Measurements from ENCODE around the gene RPS6KA4. TPM values are rescaled to one million over a fixed set of nuclear protein-coding genes. Genes with fewer than 3 reads are reported as not detected.
"Not testable (repeated sequence)": the region's sequence is repeated elsewhere in the genome, so short reads cannot be mapped to it uniquely, and the experiment has no call there.

RPS6KA4 gene
- 15.4 and 18.6 TPM in 2 replicates for total RNA-seq (2014; rRNA removed; shearing (Covaris generic))

DNA sequence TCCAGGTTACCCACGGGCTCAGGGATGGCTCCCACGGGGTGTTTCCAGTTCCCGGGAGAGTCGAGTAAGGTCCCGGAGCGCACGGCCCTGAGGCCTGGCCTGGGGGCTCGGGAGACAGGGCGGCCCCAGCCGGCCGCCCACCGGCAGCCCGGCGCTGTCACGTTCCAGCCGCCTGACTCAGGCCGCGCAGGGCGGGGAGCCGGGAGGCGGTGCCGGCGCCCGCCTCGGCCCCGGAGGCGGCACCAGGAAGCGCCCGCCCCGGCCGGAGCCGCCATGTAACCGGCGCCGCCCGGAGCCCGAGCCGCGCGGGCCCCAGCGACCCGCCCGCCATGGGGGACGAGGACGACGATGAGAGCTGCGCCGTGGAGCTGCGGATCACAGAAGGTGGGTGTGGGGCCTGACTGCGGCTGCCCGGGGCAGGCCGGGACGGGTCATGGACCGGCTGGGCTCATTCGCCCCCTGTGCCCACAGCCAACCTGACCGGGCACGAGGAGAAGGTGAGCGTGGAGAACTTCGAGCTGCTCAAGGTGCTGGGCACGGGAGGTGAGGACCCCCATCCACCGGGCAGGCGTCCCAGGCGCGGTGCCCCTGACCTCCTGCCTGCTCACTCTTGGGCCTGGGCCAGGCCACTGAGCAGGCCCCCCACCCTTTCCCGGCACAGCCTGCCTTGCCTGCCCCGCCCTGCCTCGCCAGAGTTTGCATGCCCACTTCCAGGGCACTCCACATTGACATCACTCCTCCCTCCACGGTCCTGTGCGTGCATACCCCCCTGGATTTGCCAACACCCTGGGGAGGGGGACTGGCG lies at the start of gene RPS6KA4:
TSS of gene RPS6KA4 (plus strand) at position 256 of the 805 bp plus-strand sequence. CDS start at position 330, 74 bp downstream.
- Histone ChIP-seq H3K4me1 (peaks cover 14% of the 10 kb centered on the region; the same call in 1 of the 2 replicates), H3K27ac (peak within 1 kb of the TSS; percentile 53; the same call in 1 of the 2 replicates), H3K27me3 (no peaks in the 10 kb centered on the region), H3K9me3 (replicated peaks) (no peaks in the 10 kb centered on the region), H3K4me3 (peak within 1 kb of the TSS; percentile 80), H3K36me3 (peaks cover 21% of the 10 kb centered on the region)
- DNase-seq = peak in 1 of 2 experiments; percentile 62

DNA sequence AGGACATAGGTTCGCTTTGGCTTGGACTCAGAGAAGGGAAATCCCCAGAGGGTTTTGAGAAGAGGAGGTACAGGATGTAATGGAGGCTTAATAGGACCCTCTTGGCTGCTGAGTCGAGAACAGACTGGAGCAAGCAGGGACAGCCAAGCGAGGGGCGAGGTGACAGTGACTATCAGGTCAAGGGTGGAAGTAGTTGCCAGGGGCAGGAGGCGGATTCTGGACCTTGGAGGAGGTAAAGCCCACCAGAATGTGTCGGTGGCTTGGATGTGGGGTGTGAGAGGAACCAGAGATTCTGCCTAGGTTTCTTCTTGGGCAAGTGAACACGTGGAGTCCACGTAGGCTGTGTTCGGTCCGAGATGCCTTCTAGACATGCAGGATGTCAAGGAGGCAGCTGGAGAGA lies 46.0 kb upstream of the RPS6KA4 start:
- Histone ChIP-seq H3K36me3 (peaks cover 2% of the 10 kb centered on the region; the same call in 1 of the 2 replicates), H3K4me1 (no peaks in the 10 kb centered on the region), H3K4me3 (no peak overlapping the region), H3K9me3 (replicated peaks) (no peaks in the 10 kb centered on the region), H3K27me3 (no peaks in the 10 kb centered on the region), H3K27ac (no peak overlapping the region)
- DNase-seq = no peak

DNA sequence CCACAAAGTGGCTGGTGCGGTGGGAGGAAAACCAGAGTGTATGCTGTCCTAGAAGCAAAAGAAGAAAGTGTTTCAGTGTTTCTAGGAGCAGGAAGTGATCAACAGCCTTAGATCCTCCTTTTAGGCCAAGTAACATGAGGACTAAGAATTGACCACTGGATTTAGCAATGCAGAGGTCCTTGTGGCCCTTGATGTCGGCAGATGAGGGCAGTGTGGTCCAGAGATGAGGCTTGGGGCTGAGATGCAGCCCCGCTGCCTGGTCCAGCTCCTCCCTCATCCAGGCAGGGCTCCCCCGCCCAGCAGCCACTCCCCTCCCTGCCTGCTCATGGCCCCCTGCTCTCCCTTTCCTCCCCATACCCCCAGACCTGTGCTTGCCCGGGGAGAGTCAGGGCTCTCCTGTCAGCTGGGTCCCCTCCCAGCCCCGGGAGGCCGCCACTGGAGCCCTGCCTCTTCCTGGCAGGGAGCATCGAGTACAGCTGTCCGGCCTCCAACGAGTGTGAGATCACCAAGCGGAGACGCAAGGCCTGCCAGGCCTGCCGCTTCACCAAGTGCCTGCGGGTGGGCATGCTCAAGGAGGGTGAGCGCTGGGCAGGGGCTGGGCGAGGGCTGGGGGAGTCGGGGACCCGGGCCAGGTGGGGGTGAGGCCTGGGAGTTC lies 45.3 kb upstream of the RPS6KA4 start:
- Histone ChIP-seq H3K4me1 (no peaks in the 10 kb centered on the region), H3K27me3 (no peaks in the 10 kb centered on the region), H3K9me3 (replicated peaks) (no peaks in the 10 kb centered on the region), H3K4me3 (no peak overlapping the region), H3K27ac (no peak overlapping the region), H3K36me3 (peaks cover 2% of the 10 kb centered on the region; the same call in 1 of the 2 replicates)
- DNase-seq = no peak

DNA sequence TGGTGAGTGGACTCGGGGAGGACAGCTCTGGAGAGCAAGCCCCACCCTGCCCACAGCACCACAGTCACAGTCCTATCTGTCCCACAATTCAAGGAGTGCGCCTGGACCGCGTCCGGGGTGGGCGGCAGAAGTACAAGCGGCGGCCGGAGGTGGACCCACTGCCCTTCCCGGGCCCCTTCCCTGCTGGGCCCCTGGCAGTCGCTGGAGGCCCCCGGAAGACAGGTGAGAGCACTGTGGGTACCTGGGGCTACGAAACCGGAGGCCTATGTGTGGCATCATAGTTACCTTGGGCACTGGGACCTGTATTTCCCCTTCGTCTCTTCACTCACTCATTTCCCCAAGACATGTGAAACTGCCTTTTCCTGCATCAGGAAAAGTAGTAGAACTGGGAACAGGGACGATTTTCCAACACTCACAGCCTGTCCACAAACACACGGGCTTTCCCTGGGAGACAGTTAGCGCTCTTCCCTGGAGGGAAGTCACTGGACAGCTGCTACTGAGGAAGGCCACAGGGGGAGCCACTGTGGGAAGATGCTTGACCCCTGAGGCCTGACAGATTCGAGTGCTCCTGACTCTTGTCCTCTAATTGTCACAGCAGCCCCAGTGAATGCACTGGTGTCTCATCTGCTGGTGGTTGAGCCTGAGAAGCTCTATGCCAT lies 44.7 kb upstream of the RPS6KA4 start:
- H3K27me3 ChIP-seq = no peaks in the 10 kb centered on the region
- no peaks in the 10 kb centered on the region for H3K9me3 ChIP-seq (replicated peaks)
- H3K4me3 ChIP-seq = no peak overlapping the region
- H3K36me3 ChIP-seq = peaks cover 2% of the 10 kb centered on the region; the same call in 1 of the 2 replicates
- H3K4me1 ChIP-seq = no peaks in the 10 kb centered on the region
- no peak for DNase-seq
- no peak overlapping the region for H3K27ac ChIP-seq

DNA sequence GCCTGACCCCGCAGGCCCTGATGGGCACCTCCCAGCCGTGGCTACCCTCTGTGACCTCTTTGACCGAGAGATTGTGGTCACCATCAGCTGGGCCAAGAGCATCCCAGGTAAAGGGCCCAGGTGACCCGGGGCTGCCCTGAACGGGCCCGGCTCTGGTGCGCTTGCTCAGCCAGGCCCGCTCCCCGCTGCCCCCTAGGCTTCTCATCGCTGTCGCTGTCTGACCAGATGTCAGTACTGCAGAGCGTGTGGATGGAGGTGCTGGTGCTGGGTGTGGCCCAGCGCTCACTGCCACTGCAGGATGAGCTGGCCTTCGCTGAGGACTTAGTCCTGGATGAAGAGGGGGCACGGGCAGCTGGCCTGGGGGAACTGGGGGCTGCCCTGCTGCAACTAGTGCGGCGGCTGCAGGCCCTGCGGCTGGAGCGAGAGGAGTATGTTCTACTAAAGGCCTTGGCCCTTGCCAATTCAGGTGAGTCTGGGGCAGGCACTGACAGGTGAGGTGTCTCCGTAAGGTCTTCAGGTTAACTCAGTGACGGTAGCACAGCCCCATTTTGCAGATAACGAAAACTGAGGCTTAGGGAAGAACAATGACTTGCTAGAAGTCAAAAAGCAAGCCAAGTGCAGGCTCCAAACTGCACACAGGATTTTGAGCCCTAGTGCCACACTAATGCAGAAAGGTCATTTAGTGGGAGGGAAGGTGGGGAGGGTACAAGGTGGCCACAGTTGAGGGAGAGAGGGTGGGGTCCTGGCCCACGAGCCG lies 44.0 kb upstream of the RPS6KA4 start:
- no peak overlapping the region for H3K4me3 ChIP-seq
- no peaks in the 10 kb centered on the region for H3K9me3 ChIP-seq (replicated peaks)
- DNase-seq = no peak
- H3K27me3 ChIP-seq = no peaks in the 10 kb centered on the region
- H3K4me1 ChIP-seq = no peaks in the 10 kb centered on the region
- no peak overlapping the region for H3K27ac ChIP-seq
- peaks cover 2% of the 10 kb centered on the region; the same call in 1 of the 2 replicates for H3K36me3 ChIP-seq

DNA sequence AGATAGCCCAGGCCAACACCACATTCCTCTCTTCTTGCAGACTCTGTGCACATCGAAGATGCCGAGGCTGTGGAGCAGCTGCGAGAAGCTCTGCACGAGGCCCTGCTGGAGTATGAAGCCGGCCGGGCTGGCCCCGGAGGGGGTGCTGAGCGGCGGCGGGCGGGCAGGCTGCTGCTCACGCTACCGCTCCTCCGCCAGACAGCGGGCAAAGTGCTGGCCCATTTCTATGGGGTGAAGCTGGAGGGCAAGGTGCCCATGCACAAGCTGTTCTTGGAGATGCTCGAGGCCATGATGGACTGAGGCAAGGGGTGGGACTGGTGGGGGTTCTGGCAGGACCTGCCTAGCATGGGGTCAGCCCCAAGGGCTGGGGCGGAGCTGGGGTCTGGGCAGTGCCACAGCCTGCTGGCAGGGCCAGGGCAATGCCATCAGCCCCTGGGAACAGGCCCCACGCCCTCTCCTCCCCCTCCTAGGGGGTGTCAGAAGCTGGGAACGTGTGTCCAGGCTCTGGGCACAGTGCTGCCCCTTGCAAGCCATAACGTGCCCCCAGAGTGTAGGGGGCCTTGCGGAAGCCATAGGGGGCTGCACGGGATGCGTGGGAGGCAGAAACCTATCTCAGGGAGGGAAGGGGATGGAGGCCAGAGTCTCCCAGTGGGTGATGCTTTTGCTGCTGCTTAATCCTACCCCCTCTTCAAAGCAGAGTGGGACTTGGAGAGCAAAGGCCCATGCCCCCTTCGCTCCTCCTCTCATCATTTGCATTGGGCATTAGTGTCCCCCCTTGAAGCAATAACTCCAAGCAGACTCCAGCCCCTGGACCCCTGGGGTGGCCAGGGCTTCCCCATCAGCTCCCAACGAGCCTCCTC lies 43.1 kb upstream of the RPS6KA4 start:
- not testable (repeated sequence) for H3K4me1 ChIP-seq; H3K27me3 ChIP-seq; H3K4me3 ChIP-seq; H3K36me3 ChIP-seq; H3K9me3 ChIP-seq (replicated peaks); H3K27ac ChIP-seq; DNase-seq

DNA sequence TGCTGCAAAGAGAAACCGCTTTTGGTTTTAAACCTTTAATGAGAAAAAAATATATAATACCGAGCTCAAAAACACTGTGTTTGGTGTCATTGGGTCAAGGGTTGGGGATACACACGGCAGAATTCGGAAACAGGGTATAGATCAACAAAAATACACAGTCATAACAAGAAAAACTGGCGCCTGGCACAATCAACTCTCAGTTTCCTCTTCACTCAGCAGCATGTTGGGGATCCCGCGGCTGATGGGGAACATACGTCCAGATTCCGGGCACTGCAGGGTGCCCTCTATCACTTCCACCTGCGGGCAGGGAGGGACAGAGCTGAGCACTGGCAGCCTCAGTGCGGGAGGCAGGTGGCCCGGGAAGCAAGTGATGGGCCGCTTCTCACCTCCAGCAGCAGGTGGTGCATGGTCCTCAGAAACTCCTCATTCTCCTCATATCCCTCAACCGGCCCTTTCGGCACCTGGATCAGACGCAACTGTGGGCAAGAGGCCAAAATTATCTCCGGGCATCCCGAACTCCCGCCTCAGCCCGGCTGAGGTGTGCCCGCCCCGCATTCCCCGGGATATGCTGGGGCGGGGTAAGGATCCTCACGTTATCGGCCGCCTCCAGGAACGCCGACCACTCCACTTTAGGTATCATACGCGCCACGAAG lies 42.2 kb upstream of the RPS6KA4 start:
- H3K4me1 ChIP-seq = no peaks in the 10 kb centered on the region
- peak overlapping the region; percentile 68 for H3K4me3 ChIP-seq
- H3K36me3 ChIP-seq = peaks cover 2% of the 10 kb centered on the region; the same call in 1 of the 2 replicates
- no peaks in the 10 kb centered on the region for H3K9me3 ChIP-seq (replicated peaks)
- no peaks in the 10 kb centered on the region for H3K27me3 ChIP-seq
- H3K27ac ChIP-seq = peak overlapping the region; percentile 71
- no peak for DNase-seq

DNA sequence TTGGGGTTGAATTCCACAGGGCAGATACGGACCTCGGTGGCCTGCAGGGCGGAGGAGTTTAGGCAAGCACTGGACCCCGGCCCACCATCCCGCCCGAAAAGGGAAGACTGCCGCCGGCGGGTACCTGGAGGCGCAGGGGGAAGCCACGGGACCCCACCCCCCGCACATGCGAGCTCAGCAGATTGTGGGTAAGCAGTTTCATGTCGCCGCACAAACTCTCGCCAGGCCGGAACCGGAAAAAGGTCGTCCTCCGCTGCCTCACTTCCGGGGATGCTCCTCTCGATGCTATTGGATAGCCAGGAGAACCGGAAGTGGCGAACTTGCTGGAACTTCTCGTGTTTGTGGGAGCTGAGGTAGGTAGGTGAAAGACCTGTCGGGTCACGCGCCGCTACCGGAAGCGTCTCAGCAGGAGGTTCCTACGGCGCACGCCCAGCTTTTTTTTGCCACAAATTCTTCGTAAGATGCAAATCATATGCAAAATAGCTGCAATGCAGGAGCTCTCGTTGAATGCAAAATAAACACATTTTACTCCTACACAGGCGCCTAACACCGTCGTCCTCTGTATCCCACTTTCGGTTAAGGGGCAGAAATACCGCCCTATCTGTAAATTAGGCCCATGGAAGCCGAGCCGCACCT lies 41.5 kb upstream of the RPS6KA4 start, which contains the start of gene TRMT112:
TSS of gene TRMT112 (minus strand) at position 235 of the 636 bp plus-strand sequence. CDS start at position 202, 33 bp downstream.
- no peaks in the 10 kb centered on the region for H3K27me3 ChIP-seq
- H3K36me3 ChIP-seq = peaks cover 2% of the 10 kb centered on the region; the same call in 1 of the 2 replicates
- no peaks in the 10 kb centered on the region for H3K9me3 ChIP-seq (replicated peaks)
- peak; percentile 94 to 95 for DNase-seq
- H3K4me1 ChIP-seq = no peaks in the 10 kb centered on the region
- H3K27ac ChIP-seq = peak within 1 kb of the TSS; percentile 71
- H3K4me3 ChIP-seq = peak within 1 kb of the TSS; percentile 68

DNA sequence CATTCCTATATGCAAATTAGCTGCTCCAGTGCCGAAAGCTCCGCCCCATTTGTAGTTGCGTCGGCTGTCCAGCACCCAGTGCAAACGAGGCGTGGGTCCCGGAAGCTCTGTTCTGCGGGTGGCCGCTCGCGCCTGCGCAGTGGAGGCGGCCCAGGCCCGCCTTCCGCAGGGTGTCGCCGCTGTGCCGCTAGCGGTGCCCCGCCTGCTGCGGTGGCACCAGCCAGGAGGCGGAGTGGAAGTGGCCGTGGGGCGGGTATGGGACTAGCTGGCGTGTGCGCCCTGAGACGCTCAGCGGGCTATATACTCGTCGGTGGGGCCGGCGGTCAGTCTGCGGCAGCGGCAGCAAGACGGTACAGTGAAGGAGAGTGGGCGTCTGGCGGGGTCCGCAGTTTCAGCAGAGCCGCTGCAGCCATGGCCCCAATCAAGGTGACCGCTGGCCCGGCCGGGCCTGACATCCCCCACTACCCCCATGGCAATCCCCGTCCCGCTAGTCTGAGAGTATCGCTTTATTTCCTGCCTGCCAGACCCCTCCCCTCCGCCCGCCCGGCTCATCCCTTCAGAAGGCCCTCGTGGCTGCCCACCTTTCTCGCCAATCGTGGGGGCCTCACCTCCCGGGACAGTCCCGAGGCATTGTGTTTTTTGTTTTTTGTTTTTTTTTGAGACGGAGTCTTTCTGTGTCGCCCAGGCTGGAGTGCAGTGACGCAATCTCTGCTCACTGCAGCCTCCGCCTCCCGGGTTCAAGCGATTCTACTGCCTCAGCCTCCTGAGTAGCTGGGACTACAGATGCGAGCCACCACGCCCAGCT lies 40.8 kb upstream of the RPS6KA4 start, which contains the start of gene PRDX5:
TSS of gene PRDX5 (plus strand) at position 161 of the 805 bp plus-strand sequence. CDS start at position 256, 95 bp downstream.
- H3K4me1 ChIP-seq = no peaks in the 10 kb centered on the region
- peak within 1 kb of the TSS; percentile 71 for H3K27ac ChIP-seq
- H3K27me3 ChIP-seq = no peaks in the 10 kb centered on the region
- H3K9me3 ChIP-seq (replicated peaks) = no peaks in the 10 kb centered on the region
- DNase-seq = peak; percentile 95
- H3K4me3 ChIP-seq = peak within 1 kb of the TSS; percentile 68
- H3K36me3 ChIP-seq = peaks cover 2% of the 10 kb centered on the region; the same call in 1 of the 2 replicates

DNA sequence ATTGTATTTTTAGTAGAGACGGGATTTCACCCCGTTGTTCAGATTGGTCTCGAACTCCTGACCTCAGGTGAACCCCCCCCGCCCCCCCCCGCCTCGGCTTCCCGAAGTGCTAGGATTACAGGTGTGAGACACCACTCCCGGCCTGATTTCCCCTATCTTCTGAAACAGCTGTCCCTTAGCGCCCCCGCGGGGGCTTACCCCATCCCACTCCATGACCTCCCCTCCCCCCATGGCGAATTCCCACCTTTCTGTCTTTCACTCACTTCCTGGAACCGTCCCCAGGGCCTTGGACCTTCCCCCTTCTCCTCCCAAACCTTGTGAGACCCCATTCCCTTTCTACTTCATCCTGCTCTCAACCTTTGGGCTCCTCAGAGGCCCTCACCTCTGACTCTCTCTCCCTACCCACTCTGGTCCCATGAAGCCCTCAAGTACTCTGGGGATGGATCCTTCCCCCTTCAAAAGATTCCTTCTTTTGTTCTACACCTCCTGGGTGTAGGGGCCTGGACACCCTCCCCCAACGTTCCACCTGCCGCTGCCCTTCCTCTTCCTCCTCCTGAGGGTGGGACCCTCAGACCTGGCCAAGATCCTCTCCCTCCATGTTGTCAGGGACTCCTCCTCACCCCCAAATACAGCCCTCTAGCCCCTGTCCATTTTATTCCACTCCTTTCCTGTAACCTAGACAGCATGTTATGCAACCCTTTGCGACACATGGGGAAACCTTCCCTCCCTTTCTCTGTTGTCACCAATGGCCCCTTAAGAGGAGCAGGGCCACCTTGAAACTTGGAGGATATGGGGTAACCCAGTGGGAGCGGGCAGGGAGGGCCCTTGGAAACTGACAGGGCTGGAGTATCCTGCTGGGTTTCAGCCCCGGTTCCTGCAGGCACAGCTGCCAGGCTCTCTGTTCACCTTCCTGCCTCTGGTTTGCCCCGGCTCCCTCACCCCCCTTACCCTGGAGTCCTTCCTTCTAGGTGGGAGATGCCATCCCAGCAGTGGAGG lies 39.9 kb upstream of the RPS6KA4 start:
- H3K9me3 ChIP-seq (replicated peaks) = no peaks in the 10 kb centered on the region
- H3K4me3 ChIP-seq = peak overlapping the region; percentile 68
- H3K36me3 ChIP-seq = peaks cover 2% of the 10 kb centered on the region; the same call in 1 of the 2 replicates
- DNase-seq = no peak
- H3K27me3 ChIP-seq = no peaks in the 10 kb centered on the region
- H3K4me1 ChIP-seq = no peaks in the 10 kb centered on the region
- H3K27ac ChIP-seq = no peak overlapping the region; the same call in 1 of the 2 replicates

DNA sequence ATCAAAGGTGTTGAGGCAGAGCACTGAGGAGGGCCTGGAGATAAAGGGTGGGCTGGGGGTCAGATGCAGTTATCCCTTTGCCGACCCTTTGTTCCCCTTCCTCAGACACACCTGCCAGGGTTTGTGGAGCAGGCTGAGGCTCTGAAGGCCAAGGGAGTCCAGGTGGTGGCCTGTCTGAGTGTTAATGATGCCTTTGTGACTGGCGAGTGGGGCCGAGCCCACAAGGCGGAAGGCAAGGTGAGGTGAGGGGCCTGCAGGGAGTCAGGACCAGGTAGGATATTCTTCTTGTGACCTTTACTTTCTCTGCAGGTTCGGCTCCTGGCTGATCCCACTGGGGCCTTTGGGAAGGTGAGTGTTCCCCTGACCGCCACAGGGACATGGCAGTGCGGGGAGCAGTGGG lies 38.4 kb upstream of the RPS6KA4 start:
- no peaks in the 10 kb centered on the region for H3K4me1 ChIP-seq
- H3K36me3 ChIP-seq = no peaks in the 10 kb centered on the region
- no peak overlapping the region for H3K4me3 ChIP-seq
- H3K27ac ChIP-seq = no peak overlapping the region
- H3K9me3 ChIP-seq (replicated peaks) = no peaks in the 10 kb centered on the region
- no peak for DNase-seq
- no peaks in the 10 kb centered on the region for H3K27me3 ChIP-seq
